Mesenchymal stem cell (in vitro differentiated cells and primary cell): ENCODE measurements around the gene ARMC9.

Experiments
- DNase-seq: peaks from one replicate; pipeline ENCODE4 v3.0.0-alpha.2; 2013
- H2AFZ ChIP-seq: one replicate; pipeline ENCODE4 v1.6.1; 2013; ENCODE audit warnings: low read depth, mild to moderate bottlenecking, control low read depth, inconsistent platforms, low read length, moderate library complexity
- H2AK5ac ChIP-seq: 2 replicates; pipeline ENCODE4 v1.6.1; 2013; ENCODE audit warnings: low read length, moderate library complexity, mild to moderate bottlenecking, inconsistent platforms; ENCODE audit not compliant: severe bottlenecking
- H2BK120ac ChIP-seq: one replicate; pipeline ENCODE4 v1.6.1; 2013; ENCODE audit warnings: low read depth, mild to moderate bottlenecking, inconsistent platforms, low read length, moderate library complexity
- H2BK12ac ChIP-seq, 2 experiments: one replicate each; pipeline ENCODE4 v1.6.1; 2013; ENCODE audit warnings: inconsistent platforms in 2 of 2, low read length in 2 of 2, mild to moderate bottlenecking in 2 of 2, moderate library complexity in 2 of 2, control low read depth in 1 of 2
- H2BK15ac ChIP-seq: one replicate; pipeline ENCODE4 v1.6.1; 2013; ENCODE audit warnings: mild to moderate bottlenecking, low read depth, inconsistent platforms; ENCODE audit not compliant: poor library complexity, severe bottlenecking
- H2BK5ac ChIP-seq: 2 replicates; pipeline ENCODE4 v1.6.1; 2013; ENCODE audit warnings: low read depth, mild to moderate bottlenecking, low read length, control low read depth, inconsistent platforms; ENCODE audit not compliant: poor library complexity, severe bottlenecking
- H3K14ac ChIP-seq, 2 experiments: one replicate each; pipeline ENCODE4 v1.6.1; 2013; ENCODE audit warnings: inconsistent platforms in 2 of 2, low read length in 2 of 2, control low read depth in 1 of 2, mild to moderate bottlenecking in 1 of 2, moderate library complexity in 1 of 2
- H3K18ac ChIP-seq, 2 experiments: one replicate each; pipeline ENCODE4 v1.6.1; 2013; ENCODE audit warnings: inconsistent platforms in 2 of 2, low read length in 2 of 2, control low read depth in 1 of 2, low read depth in 1 of 2, mild to moderate bottlenecking in 1 of 2
- H3K23ac ChIP-seq, 2 experiments: one replicate each; pipeline ENCODE4 v1.6.1; 2013; ENCODE audit warnings: inconsistent platforms in 2 of 2, low read length in 2 of 2, mild to moderate bottlenecking in 2 of 2, moderate library complexity in 2 of 2, control low read depth in 1 of 2
- H3K27ac ChIP-seq: 2 replicates; pipeline ENCODE4 v1.5.1; 2013; ENCODE audit warnings: mild to moderate bottlenecking, moderate library complexity, low read length, control low read depth, inconsistent platforms; ENCODE audit not compliant: poor library complexity, severe bottlenecking
- H3K27me3 ChIP-seq, 2 experiments: 2 replicates each; pipeline versions ENCODE4 v1.6.1 to v1.7.0; 2013; ENCODE audit warnings: low read length in 2 of 2, mild to moderate bottlenecking in 2 of 2, moderate library complexity in 2 of 2, control low read depth in 1 of 2, inconsistent platforms in 1 of 2; ENCODE audit not compliant: control insufficient read depth in 1 of 2, insufficient read depth in 1 of 2
- H3K36me3 ChIP-seq, 2 experiments: 2 replicates each; pipeline versions ENCODE4 v1.6.1 to v1.7.0; 2013; ENCODE audit warnings: low read length in 2 of 2, control low read depth in 1 of 2, inconsistent platforms in 1 of 2, low read depth in 1 of 2, mild to moderate bottlenecking in 1 of 2; ENCODE audit not compliant: insufficient read depth in 2 of 2, control insufficient read depth in 1 of 2
- H3K4ac ChIP-seq, 2 experiments: one replicate each; pipeline ENCODE4 v1.6.1; 2013; ENCODE audit warnings: inconsistent platforms in 2 of 2, low read length in 2 of 2, mild to moderate bottlenecking in 2 of 2, moderate library complexity in 2 of 2, control low read depth in 1 of 2, low read depth in 1 of 2
- H3K4me1 ChIP-seq: 2 replicates; pipeline ENCODE4 v1.6.1; 2013; ENCODE audit warnings: low read depth, low read length, control low read depth; ENCODE audit not compliant: control insufficient read depth, insufficient read depth
- H3K4me2 ChIP-seq: 2 replicates; pipeline ENCODE4 v1.6.1; 2013; ENCODE audit warnings: low read length, mild to moderate bottlenecking, inconsistent platforms; ENCODE audit not compliant: poor library complexity, severe bottlenecking
- H3K4me3 ChIP-seq, 2 experiments: 2 replicates each; pipeline versions ENCODE4 v1.5.1 to v1.7.0; 2013; ENCODE audit warnings: low read length in 2 of 2, mild to moderate bottlenecking in 2 of 2, control low read depth in 1 of 2, low read depth in 1 of 2; ENCODE audit not compliant: insufficient read depth in 1 of 2
- H3K79me1 ChIP-seq: replicated peaks from 2 replicates; pipeline ENCODE4 v1.6.1; 2013; ENCODE audit warnings: mild to moderate bottlenecking, control low read depth, low read length, inconsistent platforms; ENCODE audit not compliant: poor library complexity, severe bottlenecking
- H3K9ac ChIP-seq: 2 replicates; pipeline ENCODE4 v1.7.0; 2013; ENCODE audit warnings: mild to moderate bottlenecking, low read length, moderate library complexity
- H3K9me3 ChIP-seq: 2 replicates; pipeline ENCODE4 v1.7.0; 2013; ENCODE audit warnings: mild to moderate bottlenecking, low read length; ENCODE audit not compliant: control insufficient read depth
- H4K8ac ChIP-seq: one replicate; pipeline ENCODE4 v1.6.1; 2013; ENCODE audit warnings: inconsistent platforms, mild to moderate bottlenecking, low read length, moderate library complexity
- H4K91ac ChIP-seq: one replicate; pipeline ENCODE4 v1.6.1; 2013; ENCODE audit warnings: mild to moderate bottlenecking, low read length, inconsistent platforms
- WGBS: methylation state at CpG from one replicate; pipeline ENCODE4 v1.1.7; 2013; ENCODE audit warnings: mixed read lengths; 5-methylcytosine and 5-hydroxymethylcytosine counted together

ARMC9 gene

DNA sequence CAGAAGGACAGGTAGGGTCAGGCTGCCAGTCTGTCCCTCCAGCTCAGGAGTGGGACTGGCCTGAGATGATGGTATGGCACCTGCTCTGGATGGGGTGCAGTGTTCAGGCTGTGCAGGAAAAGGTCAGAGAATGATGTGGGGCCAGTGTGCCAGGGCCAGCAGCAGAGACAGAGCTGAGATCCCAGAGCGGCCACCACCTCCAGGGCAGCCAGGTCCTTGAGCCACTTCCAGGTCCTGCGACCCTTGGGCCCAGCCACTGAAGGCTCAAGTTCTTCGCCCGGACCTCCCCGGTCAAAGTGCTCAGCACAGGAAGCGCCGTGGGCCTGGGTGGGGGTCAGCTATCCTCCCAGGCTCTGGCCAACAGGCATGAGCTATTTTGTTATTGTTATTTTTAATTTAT, 12.1 kb upstream of the ARMC9 start:
- Histone ChIP-seq H3K4me1 (peaks cover 31% of the 10 kb centered on the region), H3K9me3 (no peaks in the 10 kb centered on the region)

GRCh38 chr2:231187736-231188505, 10.5 kb upstream of the ARMC9 start:
- H4K91ac ChIP-seq, result peak overlapping the region; percentile 87
- no peak overlapping the region for H3K14ac ChIP-seq
- no peak overlapping the region for H3K4me3 ChIP-seq
- no peaks in the 10 kb centered on the region for H3K36me3 ChIP-seq
- H4K8ac ChIP-seq, result no peak overlapping the region
- peak overlapping the region; percentile 99 for H2BK120ac ChIP-seq
- 80% methylated on average over 16 of the region's 18 CpGs for WGBS
- no peaks in the 10 kb centered on the region for H3K27me3 ChIP-seq
- peaks cover 35% of the 10 kb centered on the region for H3K4me1 ChIP-seq
- peak; percentile 89 for DNase-seq
- H2BK5ac ChIP-seq, result no peak overlapping the region
- H3K23ac ChIP-seq, result no peak overlapping the region
- H2AK5ac ChIP-seq, result no peak overlapping the region
- no peak overlapping the region for H2BK15ac ChIP-seq
- H3K79me1 ChIP-seq, result no peaks in the 10 kb centered on the region
- no peak overlapping the region for H2AFZ ChIP-seq
- H3K9me3 ChIP-seq, result no peaks in the 10 kb centered on the region
- H3K9ac ChIP-seq, result peak overlapping the region; percentile 63
- no peak overlapping the region for H3K27ac ChIP-seq
- peak overlapping the region; percentile 93 for H3K18ac ChIP-seq
- peak overlapping the region; percentile 54 to 93 for H3K4ac ChIP-seq
- H3K4me2 ChIP-seq, result no peak overlapping the region
- peak overlapping the region; percentile 1 to 71 for H2BK12ac ChIP-seq

More for the DNA sequence above, 12.1 kb upstream of the ARMC9 start:
- H3K36me3 ChIP-seq, result no peaks in the 10 kb centered on the region
- 87% methylated on average over 7 of the region's 7 CpGs for WGBS
- H3K79me1 ChIP-seq, result no peaks in the 10 kb centered on the region
- H3K4me3 ChIP-seq, result no peak overlapping the region
- peak overlapping the region; percentile 96 to 98 for H2BK12ac ChIP-seq
- H3K27me3 ChIP-seq, result no peaks in the 10 kb centered on the region
- H2AFZ ChIP-seq, result no peak overlapping the region
- H2BK120ac ChIP-seq, result peak overlapping the region; percentile 54
- H2BK15ac ChIP-seq, result peak overlapping the region; percentile 100
- no peak overlapping the region for H3K9ac ChIP-seq
- H3K14ac ChIP-seq, result no peak overlapping the region
- no peak for DNase-seq
- H3K23ac ChIP-seq, result no peak overlapping the region
- H2BK5ac ChIP-seq, result no peak overlapping the region
- H2AK5ac ChIP-seq, result peak overlapping the region; percentile 59
- H3K4me2 ChIP-seq, result no peak overlapping the region
- H4K91ac ChIP-seq, result peak overlapping the region; percentile 92
- peak overlapping the region; percentile 64 to 79 for H3K4ac ChIP-seq
- peak overlapping the region; percentile 59 to 73 for H3K18ac ChIP-seq
- peak overlapping the region; percentile 82 for H4K8ac ChIP-seq
- no peak overlapping the region for H3K27ac ChIP-seq

DNA sequence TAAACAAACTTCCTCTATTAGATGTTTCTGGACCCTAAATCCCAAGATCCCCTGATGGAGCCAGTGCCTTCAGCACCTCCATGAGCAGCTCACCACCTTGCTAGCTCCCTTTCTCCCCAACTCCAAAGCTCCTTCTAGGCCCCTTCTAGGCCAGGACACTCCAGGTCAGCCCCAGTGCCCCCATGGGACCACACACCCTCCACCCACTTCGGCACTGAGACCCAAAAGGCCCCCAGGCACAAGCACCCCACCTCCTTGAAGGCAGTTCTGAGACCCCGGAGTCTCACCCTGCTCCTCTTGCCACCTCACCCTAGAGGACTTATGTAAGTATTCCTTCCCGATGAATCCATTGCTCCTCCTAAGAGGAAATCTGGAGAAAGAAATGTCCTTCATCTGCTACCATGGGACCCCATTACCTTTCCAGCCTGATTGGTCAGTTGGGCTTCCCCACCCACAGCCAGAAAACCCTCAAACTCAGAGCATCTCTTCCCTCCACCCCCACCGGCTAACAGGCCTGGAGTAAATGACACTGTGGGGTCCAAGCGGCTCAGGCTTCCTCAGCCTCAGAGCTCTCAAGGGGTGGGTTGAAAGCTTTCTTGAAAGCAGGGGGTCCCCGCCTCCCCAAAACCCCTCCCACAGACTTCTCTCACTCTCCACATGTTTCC, 9.8 kb upstream of the ARMC9 start:
- DNase-seq, result no peak
- H3K4me1 ChIP-seq, result peaks cover 35% of the 10 kb centered on the region
- H2AK5ac ChIP-seq, result peak overlapping the region; percentile 83
- H3K4ac ChIP-seq, result peak overlapping the region; percentile 81 to 93
- H3K9ac ChIP-seq, result no peak overlapping the region
- H3K9me3 ChIP-seq, result no peaks in the 10 kb centered on the region
- peak overlapping the region; percentile 93 for H3K18ac ChIP-seq
- peak overlapping the region; percentile 99 for H2BK120ac ChIP-seq
- H3K4me2 ChIP-seq, result no peak overlapping the region
- peak overlapping the region; percentile 71 to 99 for H2BK12ac ChIP-seq
- no peak overlapping the region for H3K23ac ChIP-seq
- peak overlapping the region in 1 of 2 experiments; percentile 68 for H3K14ac ChIP-seq
- peak overlapping the region; percentile 97 for H4K8ac ChIP-seq
- H3K79me1 ChIP-seq, result no peaks in the 10 kb centered on the region
- no peak overlapping the region for H2BK5ac ChIP-seq
- no peak overlapping the region for H2AFZ ChIP-seq
- no peaks in the 10 kb centered on the region for H3K36me3 ChIP-seq
- no peak overlapping the region for H3K4me3 ChIP-seq
- H2BK15ac ChIP-seq, result peak overlapping the region; percentile 85
- WGBS, result 97% methylated on average over 4 of the region's 6 CpGs
- no peaks in the 10 kb centered on the region for H3K27me3 ChIP-seq
- peak overlapping the region; percentile 87 for H4K91ac ChIP-seq
- H3K27ac ChIP-seq, result no peak overlapping the region

GRCh38 chr2:231189171-231189530, 9.3 kb upstream of the ARMC9 start:
- Histone ChIP-seq H2AFZ (no peak overlapping the region), H2BK5ac (no peak overlapping the region), H2AK5ac (peak overlapping the region; percentile 83), H4K91ac (peak overlapping the region; percentile 67), H3K23ac (no peak overlapping the region), H3K9me3 (no peaks in the 10 kb centered on the region), H2BK120ac (peak overlapping the region; percentile 99), H3K4ac (peak overlapping the region; percentile 16 to 93), H2BK12ac (peak overlapping the region; percentile 71 to 99), H3K36me3 (no peaks in the 10 kb centered on the region), H3K9ac (peak overlapping the region; percentile 86), H2BK15ac (peak overlapping the region; percentile 29), H3K79me1 (no peaks in the 10 kb centered on the region), H3K18ac (peak overlapping the region; percentile 85 to 93), H3K4me3 (no peak overlapping the region), H3K27me3 (no peaks in the 10 kb centered on the region), H3K27ac (no peak overlapping the region), H4K8ac (peak overlapping the region; percentile 5), H3K4me2 (no peak overlapping the region), H3K14ac (no peak overlapping the region), H3K4me1 (peaks cover 35% of the 10 kb centered on the region)
- no peak for DNase-seq
- 96% methylated on average over 8 of the region's 8 CpGs for WGBS
